Neural progenitor cell (in vitro differentiated cells): Measurements from ENCODE around the gene BICDL1. TPM values are rescaled to one million over a fixed set of nuclear protein-coding genes. Genes with fewer than 3 reads are reported as not detected.

Experiments used
- DNase-seq: peaks from one replicate; pipeline ENCODE4 v3.0.0-alpha.2; 2016; ENCODE audit warnings: low spot score
- H2AFZ ChIP-seq: fragments of 200-600 bp; sonication (generic); replicated peaks from 2 replicates; pipeline ENCODE4 v1.6.1; 2016; ENCODE audit warnings: antibody characterized with exemption
- H3F3A ChIP-seq: fragments of 200-600 bp; sonication (generic); 2 replicates; pipeline ENCODE4 v1.6.1; 2016; ENCODE audit warnings: antibody characterized with exemption, low read depth
- H3K27ac ChIP-seq: fragments of 200-600 bp; sonication (generic); 2 replicates; pipeline ENCODE4 v1.5.1; 2016; ENCODE audit warnings: mild to moderate bottlenecking
- H3K27me3 ChIP-seq: fragments of 200-600 bp; sonication (generic); 2 replicates; pipeline ENCODE4 v1.6.1; 2016; ENCODE audit warnings: mild to moderate bottlenecking, moderate library complexity
- H3K36me3 ChIP-seq: fragments of 200-600 bp; sonication (generic); 2 replicates; pipeline ENCODE4 v1.5.1; 2016
- H3K4me1 ChIP-seq: fragments of 200-600 bp; sonication (generic); 2 replicates; pipeline ENCODE4 v1.6.1; 2016; ENCODE audit warnings: mixed run types
- H3K4me2 ChIP-seq: fragments of 200-600 bp; sonication (generic); 2 replicates; pipeline ENCODE4 v1.6.1; 2016
- H3K4me3 ChIP-seq: fragments of 200-600 bp; sonication (generic); 2 replicates; pipeline ENCODE4 v1.5.1; 2016
- H3K79me2 ChIP-seq: fragments of 200-600 bp; sonication (generic); 2 replicates; pipeline ENCODE4 v1.6.1; 2016; ENCODE audit warnings: low read depth
- H3K9ac ChIP-seq: fragments of 200-600 bp; sonication (generic); 2 replicates; pipeline ENCODE4 v1.6.1; 2016
- H3K9me3 ChIP-seq: fragments of 200-600 bp; sonication (generic); 2 replicates; pipeline ENCODE4 v1.5.1; 2016; ENCODE audit warnings: low read depth
- H4K20me1 ChIP-seq: fragments of 200-600 bp; sonication (generic); 2 replicates; pipeline ENCODE4 v1.6.1; 2016; ENCODE audit warnings: low read depth
- H3K27ac Mint-ChIP-seq: 3 replicates; pipeline ENCODE4 v1.8.0; 2021; ENCODE audit warnings: mixed read lengths
- H3K27me3 Mint-ChIP-seq: 2 replicates; pipeline ENCODE4 v1.8.0; 2022; ENCODE audit warnings: low read depth, mild to moderate bottlenecking, inconsistent platforms, moderate library complexity, mixed read lengths; ENCODE audit not compliant: insufficient read depth
- H3K36me3 Mint-ChIP-seq: 3 replicates; pipeline ENCODE4 v1.8.0; 2021; ENCODE audit warnings: mixed read lengths
- H3K4me1 Mint-ChIP-seq: 3 replicates; pipeline ENCODE4 v1.8.0; 2021; ENCODE audit warnings: mixed read lengths
- H3K4me3 Mint-ChIP-seq: 3 replicates; pipeline ENCODE4 v1.8.0; 2021; ENCODE audit warnings: mild to moderate bottlenecking, moderate library complexity, mixed read lengths
- H3K9me3 Mint-ChIP-seq: 3 replicates; pipeline ENCODE4 v1.8.0; 2020; ENCODE audit warnings: mixed read lengths
- CTCF ChIP-seq: fragments of 200-600 bp; sonication (generic); IDR thresholded peaks from 2 replicates; pipeline ENCODE4 v1.5.1; 2017; ENCODE audit warnings: antibody characterized with exemption, mild to moderate bottlenecking
- EZH2 ChIP-seq: fragments of 200-600 bp; sonication (generic); IDR thresholded peaks from 2 replicates; pipeline ENCODE4 v1.6.1; 2017; ENCODE audit warnings: antibody characterized with exemption, mild to moderate bottlenecking, moderate library complexity
- EZH2phosphoT487 ChIP-seq: fragments of 200-600 bp; sonication (generic); IDR thresholded peaks from 2 replicates; pipeline ENCODE4 v1.6.1; 2017; ENCODE audit warnings: antibody characterized with exemption
- total RNA-seq: library from RNA; depleted of rRNA; stranded (reverse); fragments of >200 nt; gene quantifications from 2 replicates; pipeline ENCODE4 v1.2.3, GENCODE V29; 2015; ENCODE audit warnings: low replicate concordance

Gene BICDL1
- total RNA-seq, 1 donor from 2014 or later = 3.8 TPM

GRCh38 chr12:120089796-120090195, 100.8 kb downstream of the BICDL1 start:
- H3K4me2 ChIP-seq = no peak overlapping the region
- H3K4me1 ChIP-seq = peaks cover 46% of the 10 kb centered on the region
- H4K20me1 ChIP-seq = peaks cover 6% of the 10 kb centered on the region
- Mint-ChIP-seq H3K9me3 (no peaks in the 10 kb centered on the region), H3K36me3 (peaks cover 6% of the 10 kb centered on the region), H3K27me3 (peaks cover 5% of the 10 kb centered on the region), H3K4me1 (peaks cover 72% of the 10 kb centered on the region), H3K27ac (peak overlapping the region; percentile 79), H3K4me3 (no peak overlapping the region)
- no peak overlapping the region for H3K9ac ChIP-seq
- peaks cover 35% of the 10 kb centered on the region for H3F3A ChIP-seq
- H3K9me3 ChIP-seq = no peaks in the 10 kb centered on the region
- no peak overlapping the region for H3K27ac ChIP-seq
- no peaks in the 10 kb centered on the region for H3K27me3 ChIP-seq
- H3K36me3 ChIP-seq = no peaks in the 10 kb centered on the region
- no peak overlapping the region for H3K4me3 ChIP-seq
- H2AFZ ChIP-seq = no peak overlapping the region
- TF ChIP-seq CTCF (no peak), EZH2 (no peak), EZH2phosphoT487 (no peak)
- H3K79me2 ChIP-seq = no peaks in the 10 kb centered on the region
- DNase-seq = no peak

GRCh38 chr12:120090206-120090605, 101.2 kb downstream of the BICDL1 start:
- Histone ChIP-seq H3K9me3 (no peaks in the 10 kb centered on the region), H3K4me2 (no peak overlapping the region), H3K36me3 (no peaks in the 10 kb centered on the region), H3F3A (peaks cover 39% of the 10 kb centered on the region), H3K4me3 (no peak overlapping the region), H3K9ac (no peak overlapping the region), H4K20me1 (peaks cover 6% of the 10 kb centered on the region), H2AFZ (no peak overlapping the region), H3K27me3 (no peaks in the 10 kb centered on the region), H3K4me1 (peaks cover 46% of the 10 kb centered on the region), H3K27ac (no peak overlapping the region), H3K79me2 (no peaks in the 10 kb centered on the region)
- TF ChIP-seq CTCF (no peak), EZH2 (no peak), EZH2phosphoT487 (no peak)
- Mint-ChIP-seq H3K27me3 (peaks cover 5% of the 10 kb centered on the region), H3K27ac (no peak overlapping the region), H3K36me3 (peaks cover 6% of the 10 kb centered on the region), H3K4me3 (no peak overlapping the region), H3K9me3 (no peaks in the 10 kb centered on the region), H3K4me1 (peaks cover 76% of the 10 kb centered on the region)
- no peak for DNase-seq

GRCh38 chr12:120090626-120091295, 101.7 kb downstream of the BICDL1 start:
- peaks cover 6% of the 10 kb centered on the region for H4K20me1 ChIP-seq
- peaks cover 39% of the 10 kb centered on the region for H3F3A ChIP-seq
- H3K4me1 Mint-ChIP-seq = peaks cover 75% of the 10 kb centered on the region
- peaks cover 5% of the 10 kb centered on the region for H3K27me3 Mint-ChIP-seq
- H2AFZ ChIP-seq = no peak overlapping the region
- peaks cover 6% of the 10 kb centered on the region for H3K36me3 Mint-ChIP-seq
- H3K27ac Mint-ChIP-seq = peak overlapping the region; percentile 44
- no peaks in the 10 kb centered on the region for H3K9me3 ChIP-seq
- H3K27me3 ChIP-seq = no peaks in the 10 kb centered on the region
- H3K79me2 ChIP-seq = no peaks in the 10 kb centered on the region
- H3K27ac ChIP-seq = no peak overlapping the region
- no peak for DNase-seq
- no peak overlapping the region for H3K4me2 ChIP-seq
- peak overlapping the region; percentile 36 for H3K4me3 Mint-ChIP-seq
- H3K4me1 ChIP-seq = peaks cover 47% of the 10 kb centered on the region
- TF ChIP-seq EZH2phosphoT487 (no peak), CTCF (no peak), EZH2 (no peak)
- no peaks in the 10 kb centered on the region for H3K9me3 Mint-ChIP-seq
- H3K4me3 ChIP-seq = no peak overlapping the region
- no peak overlapping the region for H3K9ac ChIP-seq
- no peaks in the 10 kb centered on the region for H3K36me3 ChIP-seq
